HG02610 (cell line): ENCODE results near the gene MAN1B1.

Experiments used
- ATAC-seq: cut with Tn5 transposase; IDR thresholded peaks from one replicate; pipeline ENCODE4 v1.9.1; 2021; ENCODE audit warnings: mild to moderate bottlenecking, moderate library complexity; ENCODE audit not compliant: unreplicated experiment

MAN1B1 gene

DNA sequence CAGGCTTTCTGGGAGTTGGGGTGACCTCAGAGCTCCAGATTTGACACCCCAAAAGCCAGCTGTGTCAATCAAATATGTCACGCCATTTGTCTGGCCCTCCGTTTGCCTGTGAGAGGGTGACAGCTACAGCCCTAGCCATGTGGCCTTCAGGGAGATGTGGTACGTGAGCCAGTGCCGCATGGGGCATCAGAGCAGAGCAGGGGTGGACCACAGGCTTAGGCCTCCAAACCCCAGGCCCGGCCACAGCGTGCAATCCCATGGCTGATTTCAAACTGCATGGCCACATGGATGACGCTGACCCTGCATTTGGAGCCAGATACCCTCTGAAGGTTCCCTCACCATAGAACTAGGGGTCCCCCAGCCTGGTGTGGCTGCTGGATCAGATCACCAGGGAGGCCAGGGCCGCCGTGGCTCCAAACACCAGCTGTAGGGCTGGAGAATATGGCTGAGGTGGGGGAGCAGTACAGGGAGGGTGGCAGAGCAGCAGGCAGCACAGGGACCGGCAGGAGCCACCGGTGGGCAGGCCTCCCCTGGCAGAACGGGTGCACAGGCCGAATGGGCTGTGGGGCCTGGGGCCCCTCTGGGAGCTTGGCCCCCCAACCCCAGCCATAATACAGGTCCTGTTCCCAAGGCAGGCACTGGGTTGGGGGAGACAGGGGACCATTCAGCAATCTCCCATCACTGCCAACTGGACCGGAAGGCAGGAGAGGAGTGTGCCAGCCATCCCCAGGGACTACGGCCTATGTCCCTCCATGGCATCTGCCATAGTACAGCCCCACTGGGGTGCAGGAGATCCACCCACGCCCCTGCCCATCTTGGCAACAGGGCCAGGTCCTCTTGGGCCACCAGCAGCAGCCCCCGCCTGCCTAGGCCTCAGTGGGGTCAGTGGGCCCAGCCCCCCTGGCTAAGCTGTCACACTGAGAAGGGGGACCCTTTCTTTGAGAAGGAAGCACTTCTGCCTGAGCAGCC is 18.0 kb upstream of the MAN1B1 start:
- no peak for ATAC-seq

DNA sequence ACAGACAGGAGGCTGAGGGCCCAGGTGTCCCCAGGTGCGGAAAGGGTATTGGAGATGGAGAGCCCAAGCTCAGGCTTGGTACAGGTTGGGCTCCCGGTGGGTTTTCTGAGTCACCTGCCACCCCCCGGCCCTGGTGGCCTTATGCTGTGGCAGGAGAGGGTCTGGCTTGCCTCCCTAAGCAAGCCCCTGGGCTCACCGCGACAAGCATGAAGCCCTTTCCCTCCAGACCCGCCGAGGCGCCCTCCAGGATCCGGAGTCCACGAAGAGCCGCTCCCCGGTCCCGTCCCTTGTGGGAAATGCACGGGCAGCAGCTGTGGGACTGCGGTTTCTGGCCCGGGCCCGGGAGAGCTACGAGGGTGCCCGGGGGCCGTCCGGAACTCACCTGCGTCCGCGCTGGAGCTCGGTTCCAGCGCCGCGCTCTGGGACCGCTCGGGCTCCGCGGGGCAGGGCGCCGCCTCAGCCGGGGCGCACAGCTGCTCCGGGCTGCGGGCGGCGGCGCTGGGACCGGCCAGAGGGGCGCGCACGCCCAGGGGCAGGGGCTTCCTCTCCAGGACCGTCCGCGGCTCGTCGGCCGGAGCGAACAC is 17.2 kb upstream of the MAN1B1 start:
- no peak for ATAC-seq

DNA sequence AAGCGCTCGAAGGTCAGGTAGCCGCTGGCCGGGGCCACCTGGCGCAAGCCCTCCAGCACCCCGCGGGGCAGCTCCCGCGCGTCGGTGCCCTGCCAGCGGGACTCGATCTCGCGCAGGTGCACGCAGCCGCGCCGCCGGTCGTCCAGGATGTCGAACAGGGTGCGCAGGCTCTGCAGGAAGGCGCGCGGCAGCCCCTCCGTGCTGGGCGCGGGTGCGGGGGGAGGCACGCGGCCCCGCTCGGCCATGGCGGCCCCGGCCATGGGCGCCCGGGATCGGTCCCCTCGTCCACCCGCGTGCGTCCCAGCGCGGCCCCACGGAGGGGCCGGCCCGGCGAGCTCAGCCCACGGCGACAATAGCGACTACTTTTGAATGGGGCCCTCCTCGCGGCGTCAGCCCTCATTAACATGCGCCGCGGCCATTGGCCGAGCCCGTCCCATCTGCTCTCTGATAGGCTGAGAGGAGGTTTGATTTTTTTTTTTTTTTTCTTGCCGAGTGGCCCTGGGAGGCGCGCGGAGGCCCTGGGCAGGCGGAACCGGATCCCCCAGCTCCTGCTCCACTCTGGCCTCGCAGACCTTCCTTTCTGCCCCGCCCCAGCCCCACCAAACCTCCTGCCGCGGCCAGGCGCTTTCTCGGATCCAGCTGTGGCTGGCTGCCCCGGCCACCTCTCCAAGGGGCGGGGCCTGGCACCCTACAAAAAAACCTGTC is 16.4 kb upstream of the MAN1B1 start, which contains the start of gene SAPCD2:
SAPCD2 (minus strand) TSS at position 357 of the 705 bp plus-strand sequence; CDS start at position 260, 97 bp downstream.
- ATAC-seq: peak; percentile 57

DNA sequence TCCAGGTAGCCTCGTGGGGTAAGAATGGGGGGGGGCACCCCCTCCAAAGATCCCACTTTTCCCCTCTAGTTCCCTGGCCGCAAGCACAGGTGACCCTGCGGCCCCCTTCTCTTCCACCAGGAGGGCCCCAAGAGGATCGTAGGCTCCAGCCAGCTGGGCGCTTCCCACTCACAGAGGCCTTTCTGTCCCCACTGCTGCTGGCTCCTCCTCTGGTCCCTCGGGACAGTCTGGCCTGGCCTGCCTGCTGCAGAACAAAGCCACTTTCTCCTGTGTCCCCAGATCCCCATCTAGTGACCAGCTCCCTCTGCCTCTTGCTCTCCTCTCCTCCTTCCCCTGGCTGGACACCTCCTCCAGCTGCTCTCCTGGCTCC is 15.9 kb upstream of the MAN1B1 start:
- no peak for ATAC-seq

DNA sequence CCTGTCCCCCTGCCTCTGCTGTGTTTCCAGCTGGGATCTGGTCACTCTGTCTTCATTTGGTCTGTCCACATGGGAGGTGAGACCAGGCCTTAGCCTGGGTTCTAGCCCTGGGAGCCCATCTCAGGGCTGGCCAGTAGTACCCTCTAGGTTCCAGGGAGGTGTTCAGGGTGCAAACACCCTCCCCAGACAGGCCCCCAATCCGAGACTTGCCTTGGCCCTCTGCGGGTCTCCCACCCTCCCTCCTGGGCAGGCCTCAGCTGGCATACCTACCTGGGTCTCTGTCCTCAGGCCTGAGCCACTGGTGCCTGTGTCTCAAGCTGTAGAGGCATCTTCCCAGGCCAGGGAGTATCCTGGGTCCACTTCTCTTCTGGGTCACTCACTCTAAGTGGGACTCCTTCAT is 15.5 kb upstream of the MAN1B1 start:
- ATAC-seq: no peak

DNA sequence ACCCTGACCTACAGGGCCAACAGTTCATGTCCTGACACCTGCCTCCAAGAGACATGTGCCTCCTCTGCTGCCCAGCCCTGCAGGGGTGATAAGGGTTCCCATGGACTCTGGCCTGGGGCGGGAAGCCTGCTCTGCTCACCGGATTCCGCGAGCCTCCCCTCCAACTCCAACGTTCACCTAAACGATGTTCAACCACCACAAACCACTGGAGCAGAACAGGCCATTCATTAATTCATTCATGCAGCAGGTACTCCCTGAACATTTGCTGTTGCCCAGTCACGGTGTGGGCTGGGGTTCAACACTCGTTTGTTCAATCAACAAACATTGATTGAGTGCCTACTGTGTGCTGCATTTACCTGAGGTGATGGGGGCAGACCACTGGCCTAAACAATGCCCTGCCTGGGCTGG is 12.8 kb upstream of the MAN1B1 start:
- no peak for ATAC-seq

DNA sequence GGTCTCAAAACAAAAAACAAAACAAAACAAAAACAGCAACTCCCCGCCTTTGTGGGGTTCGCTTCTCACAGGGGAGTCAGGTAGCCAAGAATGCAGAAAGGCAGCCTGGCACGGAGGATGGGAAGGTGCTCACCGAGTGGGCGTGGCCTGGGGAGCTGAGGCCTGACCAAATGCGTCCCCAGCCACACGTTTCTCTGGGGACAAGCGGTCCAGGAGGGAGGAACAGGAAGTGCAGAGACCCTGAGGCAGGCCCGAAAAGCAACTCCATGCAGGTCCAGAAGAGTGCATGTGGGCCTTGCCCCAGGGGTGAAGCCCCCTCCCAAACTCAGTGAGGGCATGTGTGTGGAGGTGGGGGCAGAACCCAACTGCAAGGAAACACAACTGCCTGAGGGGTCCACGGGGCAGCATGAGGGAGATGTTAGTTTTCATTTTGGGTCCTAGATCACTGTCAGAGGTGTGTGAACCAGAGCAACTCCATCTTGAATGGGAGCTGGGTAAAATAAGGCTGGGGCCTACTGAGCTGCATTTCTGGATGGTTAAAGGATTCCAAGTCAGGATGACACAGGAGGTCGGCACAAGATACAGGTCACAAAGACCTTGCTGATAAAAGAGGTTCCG is 12.0 kb upstream of the MAN1B1 start:
- no peak for ATAC-seq

DNA sequence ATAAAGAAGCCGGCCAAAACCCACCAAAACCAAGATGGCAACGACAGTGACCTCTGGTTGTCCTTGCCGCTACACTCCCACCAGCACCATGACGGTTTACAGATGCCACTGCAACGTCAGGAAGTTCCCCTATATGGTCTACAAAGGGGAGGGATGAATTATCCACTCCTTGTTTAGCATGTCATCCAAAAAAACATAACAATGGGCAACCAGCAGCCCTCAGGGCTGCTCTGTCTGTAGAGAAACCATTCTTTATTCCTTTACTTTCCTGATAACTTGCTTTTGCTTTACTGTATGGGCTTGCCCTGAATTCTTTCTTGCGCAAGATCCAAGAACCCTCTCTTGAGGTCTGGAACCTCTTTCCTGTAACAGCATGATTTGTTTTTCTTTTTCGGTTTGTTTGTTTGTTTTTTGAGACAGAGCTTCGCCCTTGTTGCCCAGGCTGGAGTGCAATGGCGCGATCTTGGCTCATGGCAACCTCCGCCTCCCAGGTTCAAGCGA is 11.5 kb upstream of the MAN1B1 start:
- no peak for ATAC-seq

DNA sequence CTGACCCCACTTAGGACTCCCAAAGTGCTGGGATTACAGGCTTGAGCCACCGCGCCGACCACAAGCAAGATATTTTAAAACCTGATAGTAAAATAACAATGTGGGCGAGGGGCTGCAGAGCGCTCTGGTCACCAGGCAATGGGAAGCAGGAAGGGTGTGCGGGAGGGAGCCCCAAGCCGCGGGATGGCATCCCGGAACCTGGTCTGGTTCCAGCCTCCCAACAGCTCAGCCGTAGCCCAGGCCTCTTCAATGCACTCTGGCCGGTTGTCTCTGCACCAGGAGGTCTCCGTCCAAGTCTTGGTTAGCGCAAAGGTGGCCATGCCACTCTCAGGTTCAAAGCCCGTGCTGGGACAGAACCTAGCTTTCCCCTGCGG is 10.2 kb upstream of the MAN1B1 start:
- no peak for ATAC-seq

DNA sequence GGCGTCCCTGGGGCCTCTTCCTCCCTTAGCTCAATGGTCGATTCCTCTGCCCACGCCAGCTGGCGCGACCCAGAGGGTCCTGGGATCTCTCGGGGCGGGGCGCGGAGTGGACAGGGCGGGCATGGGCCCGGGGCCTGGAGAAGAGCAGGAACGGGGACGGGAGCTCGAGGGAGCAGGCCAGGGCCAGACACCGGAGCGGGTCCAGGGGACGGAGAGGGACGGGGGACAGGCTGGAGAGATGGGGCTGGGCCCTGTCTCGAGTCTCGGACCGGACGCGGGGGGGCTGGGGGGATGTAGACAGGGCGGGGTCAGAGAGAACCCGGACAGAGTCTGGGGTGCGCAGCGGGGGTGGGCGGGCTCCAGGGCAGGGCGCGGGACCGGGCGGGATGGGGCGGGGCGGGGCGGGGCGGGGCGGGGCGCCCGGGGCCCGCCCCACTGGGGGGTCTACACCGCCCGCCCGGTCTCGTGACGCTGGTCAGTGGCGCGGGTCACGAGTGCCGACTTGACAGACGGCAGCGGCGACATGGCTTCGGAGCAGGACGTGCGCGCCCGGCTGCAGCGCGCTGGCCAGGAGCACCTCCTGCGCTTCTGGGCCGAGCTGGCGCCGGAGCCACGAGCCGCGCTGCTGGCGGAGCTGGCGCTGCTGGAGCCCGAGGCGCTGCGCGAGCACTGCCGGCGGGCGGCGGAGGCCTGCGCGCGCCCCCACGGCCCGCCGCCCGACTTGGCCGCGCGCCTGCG is 9.6 kb upstream of the MAN1B1 start, which contains the start of gene UAP1L1:
UAP1L1 (plus strand) TSS at position 508 of the 738 bp plus-strand sequence; CDS start at position 524, 16 bp downstream.
- no peak for ATAC-seq

DNA sequence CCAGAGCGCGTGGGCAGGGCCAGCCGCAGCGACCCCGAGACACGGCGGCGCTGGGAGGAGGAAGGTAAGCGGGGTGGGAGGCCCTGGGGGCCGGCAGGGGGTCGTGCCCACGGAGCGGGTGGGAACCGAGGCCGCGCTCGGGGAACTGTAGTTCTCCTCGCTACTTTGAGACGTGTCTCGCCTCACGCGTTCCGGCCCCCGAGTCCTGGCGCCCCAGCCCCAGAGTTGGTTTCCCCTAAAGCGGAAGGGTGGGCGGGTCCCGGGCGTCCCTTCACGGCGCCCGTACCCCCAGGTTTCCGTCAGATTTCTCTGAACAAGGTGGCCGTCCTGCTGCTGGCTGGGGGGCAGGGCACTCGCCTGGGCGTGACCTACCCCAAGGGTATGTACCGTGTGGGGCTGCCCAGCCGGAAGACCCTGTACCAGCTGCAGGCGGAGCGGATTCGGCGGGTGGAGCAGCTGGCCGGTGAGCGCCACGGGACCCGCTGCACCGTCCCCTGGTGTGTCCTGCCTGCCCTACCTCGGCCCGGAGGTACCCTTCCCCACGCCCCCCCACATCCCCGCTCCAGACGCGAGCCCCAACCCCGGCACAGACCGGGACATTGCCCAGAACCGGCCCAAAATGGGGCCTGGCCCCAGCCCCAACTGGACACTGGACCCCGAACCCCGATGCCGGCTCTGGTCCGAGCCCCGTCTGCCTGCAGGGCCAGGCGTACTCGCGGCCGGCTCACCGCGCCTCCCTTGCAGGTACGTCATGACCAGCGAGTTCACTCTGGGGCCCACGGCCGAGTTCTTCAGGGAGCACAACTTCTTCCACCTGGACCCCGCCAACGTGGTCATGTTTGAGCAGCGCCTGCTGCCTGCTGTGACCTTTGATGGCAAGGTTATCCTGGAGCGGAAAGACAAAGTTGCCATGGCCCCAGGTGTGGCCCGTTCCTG is 8.8 kb upstream of the MAN1B1 start:
- no peak for ATAC-seq

DNA sequence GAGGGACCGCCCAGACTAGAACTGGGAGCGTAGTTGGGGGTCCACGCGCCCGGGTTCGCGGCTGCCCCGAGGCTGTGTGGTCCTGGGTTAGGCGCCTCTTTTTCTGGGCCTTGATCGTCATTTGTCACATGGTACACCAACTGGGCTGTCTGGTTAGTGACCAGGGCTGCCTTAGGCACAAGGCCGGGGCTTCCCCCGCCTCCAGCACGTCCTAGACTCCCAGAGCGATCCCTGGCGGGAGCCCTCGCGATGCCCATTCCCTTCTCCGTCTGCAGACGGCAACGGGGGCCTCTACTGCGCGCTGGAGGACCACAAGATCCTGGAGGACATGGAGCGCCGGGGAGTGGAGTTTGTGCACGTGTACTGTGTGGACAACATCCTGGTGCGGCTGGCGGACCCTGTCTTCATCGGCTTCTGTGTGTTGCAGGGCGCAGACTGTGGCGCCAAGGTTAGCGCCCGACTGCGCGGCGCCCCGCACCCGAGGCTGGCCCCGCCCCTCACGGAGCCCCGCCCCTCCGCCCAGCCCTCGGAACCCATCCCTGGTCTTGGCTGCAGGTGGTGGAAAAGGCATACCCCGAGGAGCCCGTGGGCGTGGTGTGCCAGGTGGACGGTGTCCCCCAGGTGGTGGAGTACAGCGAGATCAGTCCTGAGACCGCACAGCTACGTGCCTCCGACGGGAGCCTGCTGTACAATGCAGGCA is 7.9 kb upstream of the MAN1B1 start:
- ATAC-seq: no peak

DNA sequence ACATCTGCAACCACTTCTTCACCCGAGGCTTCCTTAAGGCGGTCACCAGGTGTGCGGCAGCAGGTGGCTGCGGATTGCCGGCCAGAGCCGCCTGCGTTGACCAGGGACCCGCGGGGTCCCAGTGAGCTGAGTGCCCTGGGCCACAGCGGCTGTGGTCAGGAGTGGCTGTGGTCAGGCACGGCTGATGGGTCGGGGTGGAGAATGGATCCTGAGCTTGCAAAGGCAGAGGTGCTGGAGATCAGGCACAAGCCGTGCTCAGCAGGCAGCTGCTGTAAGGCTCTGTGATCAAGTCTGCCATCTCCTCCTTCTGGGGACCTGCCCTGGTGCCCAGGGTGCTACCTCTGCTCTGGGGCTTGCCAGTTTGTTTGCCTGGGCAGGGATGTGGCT is 7.4 kb upstream of the MAN1B1 start:
- no peak for ATAC-seq

DNA sequence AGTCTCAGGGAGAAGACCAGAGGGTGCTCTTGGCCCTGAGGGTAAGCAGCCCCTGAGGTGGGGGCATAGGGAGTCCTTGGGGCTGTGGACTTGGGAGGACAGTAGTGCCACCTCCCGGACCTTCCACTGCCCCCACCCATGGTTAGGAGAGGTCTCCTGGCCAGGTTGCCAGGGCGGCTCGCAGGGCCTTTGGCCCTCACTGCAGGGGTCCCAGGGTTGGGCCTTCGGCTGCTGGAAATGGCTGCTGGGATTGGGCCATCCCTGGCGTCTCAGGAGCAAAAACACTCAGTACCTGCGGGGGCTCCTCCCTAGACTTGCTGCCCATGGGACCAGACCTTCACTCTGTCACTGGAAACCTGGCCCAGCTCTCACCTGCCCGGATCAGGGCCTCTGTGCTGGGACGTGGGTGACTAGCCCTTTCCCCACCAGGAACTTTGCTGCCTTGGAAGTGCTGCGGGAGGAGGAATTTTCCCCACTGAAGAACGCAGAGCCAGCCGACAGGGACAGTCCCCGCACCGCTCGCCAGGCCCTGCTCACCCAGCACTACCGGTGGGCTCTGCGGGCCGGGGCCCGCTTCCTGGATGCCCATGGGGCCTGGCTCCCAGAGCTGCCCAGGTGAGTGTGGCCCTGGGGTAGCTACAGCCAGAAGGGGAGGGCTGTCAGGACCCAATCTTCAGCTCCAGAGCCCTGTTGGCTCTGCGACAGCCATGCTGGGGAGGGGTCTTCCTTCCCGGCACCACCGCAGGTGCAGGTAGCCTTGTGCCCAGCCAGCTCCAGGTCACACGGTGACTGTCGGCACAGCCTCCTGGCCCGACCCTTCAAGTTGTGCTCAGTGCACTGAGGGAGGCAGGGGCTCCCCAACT is 6.3 kb upstream of the MAN1B1 start:
- ATAC-seq: no peak

DNA sequence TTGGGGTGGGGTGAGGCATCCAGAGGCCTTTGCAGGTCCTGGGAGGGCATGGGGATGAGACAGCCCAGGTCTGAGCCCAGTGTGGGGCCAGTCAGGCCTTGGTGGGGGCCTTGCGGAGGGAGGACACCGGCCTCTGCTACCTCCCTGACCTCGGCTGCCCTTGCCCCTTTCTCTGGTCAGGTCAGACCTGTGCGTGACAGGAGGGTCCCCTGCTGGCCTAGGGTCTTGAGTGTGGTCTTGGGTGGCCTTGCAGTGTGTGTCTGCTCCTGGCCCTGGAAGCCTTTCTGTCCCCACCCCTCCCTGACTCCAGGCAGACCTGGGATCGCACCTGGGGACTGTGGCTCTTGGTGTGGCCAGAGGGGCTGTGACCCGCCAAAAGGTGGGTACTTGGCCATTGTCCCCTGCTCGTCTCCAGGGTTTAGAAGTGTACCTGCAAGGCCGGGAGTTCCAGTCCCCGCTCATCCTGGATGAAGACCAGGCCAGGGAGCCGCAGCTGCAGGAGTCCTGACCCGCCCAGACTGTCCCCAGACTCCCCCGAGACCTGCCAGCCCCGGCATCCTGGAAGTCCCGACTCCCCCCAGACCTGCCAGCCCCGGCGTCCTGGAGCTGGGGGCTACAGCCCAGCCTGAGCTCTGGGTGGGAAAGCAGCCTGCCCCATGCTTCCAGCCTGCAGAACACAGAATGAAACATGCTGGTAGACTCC is 4.4 kb upstream of the MAN1B1 start:
- ATAC-seq: no peak

DNA sequence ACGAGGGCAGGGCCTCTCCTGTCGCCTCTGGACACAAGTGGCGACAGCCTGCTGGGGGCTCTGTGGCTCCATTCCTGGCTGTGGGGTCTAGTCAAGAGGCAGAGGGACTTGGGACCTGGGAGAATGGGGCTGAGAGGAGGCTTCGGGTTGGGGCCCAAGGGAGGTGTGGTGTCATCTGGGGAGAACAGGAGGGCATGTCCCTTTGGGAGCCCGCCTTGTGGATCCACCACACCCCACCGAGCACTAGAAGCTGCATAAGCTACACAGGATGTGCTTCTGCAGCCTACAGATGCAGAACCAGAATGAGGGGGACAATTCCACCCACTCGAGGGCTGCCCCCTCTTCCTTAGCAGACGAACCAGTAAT is 3.9 kb upstream of the MAN1B1 start:
- no peak for ATAC-seq

DNA sequence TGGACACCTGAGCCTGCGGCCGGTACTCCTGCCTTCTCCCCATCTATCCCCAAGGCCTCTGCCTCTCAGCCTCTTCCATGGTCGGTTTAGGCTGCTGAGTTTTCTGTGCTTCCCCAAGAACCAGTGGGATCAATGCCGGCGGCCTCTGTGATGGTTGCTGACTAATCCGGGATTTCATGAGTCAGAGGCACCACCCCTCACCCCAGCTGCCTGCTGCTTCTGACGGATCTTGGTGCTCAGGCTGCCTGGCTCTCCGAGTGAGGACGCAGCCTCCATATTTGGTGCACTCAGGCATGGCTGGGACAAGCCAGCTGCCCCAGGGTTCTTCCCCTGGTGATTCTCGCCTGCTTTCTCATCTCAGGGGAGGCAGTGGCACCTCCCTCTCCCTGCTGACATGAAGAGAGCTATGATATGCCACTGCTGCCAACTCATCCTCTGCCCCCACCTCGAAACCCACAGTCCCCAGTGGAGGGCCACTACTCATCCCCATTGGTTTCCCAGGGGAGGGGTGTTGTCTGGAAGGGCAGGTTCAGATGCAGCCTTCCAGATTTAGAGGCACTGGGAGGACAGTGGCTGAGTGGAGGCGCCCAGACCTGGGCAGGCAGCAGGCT is 3.3 kb upstream of the MAN1B1 start:
- ATAC-seq: no peak
